Fibroblast of peridontal ligament (primary cell): ENCODE results near the gene TTBK1.

Source experiments
- DNase-seq: peaks from one replicate; pipeline ENCODE4 v3.0.0-alpha.2; 2010; ENCODE audit errors: extremely low read depth

The TTBK1 gene

DNA sequence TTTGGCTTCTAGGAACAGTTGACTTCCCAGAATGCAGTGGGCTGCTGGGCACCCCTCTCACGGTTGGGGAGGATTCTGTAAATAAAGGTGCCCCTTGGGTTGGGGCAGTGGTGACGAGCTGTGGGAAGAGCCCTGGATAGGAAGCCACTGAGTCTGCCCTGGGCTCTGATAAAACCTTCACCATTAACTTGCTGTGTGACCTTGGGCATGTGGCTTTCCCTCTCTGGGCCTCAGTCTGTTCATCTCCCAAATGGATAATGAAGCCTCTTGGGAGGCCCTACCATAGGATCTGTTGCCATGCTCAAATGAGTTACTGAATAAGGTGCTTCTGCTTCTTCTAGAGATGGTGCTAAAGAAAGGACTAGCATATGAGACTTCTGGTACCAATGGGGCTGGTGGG is 61.6 kb downstream of the TTBK1 start:
- DNase-seq: no peak

DNA sequence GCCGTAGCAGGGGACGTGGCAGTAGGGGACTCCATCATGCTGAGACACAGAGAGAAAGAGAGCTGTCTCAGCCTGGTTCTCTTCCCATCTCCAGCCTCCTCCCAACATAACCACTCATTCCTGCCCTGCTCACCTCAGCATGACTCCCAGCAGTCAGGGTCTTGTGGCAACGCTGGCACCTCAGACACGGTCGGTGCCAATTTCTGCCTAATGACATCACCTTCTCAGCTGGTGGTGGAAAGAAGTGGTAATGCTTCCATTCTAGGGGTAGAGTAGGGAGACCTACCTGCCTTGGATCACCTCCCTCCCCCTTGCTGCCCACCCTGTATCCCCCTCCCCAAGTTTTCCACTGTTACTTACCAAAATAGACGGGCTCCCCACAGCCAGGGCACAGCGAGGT is 62.8 kb downstream of the TTBK1 start:
- no peak for DNase-seq

DNA sequence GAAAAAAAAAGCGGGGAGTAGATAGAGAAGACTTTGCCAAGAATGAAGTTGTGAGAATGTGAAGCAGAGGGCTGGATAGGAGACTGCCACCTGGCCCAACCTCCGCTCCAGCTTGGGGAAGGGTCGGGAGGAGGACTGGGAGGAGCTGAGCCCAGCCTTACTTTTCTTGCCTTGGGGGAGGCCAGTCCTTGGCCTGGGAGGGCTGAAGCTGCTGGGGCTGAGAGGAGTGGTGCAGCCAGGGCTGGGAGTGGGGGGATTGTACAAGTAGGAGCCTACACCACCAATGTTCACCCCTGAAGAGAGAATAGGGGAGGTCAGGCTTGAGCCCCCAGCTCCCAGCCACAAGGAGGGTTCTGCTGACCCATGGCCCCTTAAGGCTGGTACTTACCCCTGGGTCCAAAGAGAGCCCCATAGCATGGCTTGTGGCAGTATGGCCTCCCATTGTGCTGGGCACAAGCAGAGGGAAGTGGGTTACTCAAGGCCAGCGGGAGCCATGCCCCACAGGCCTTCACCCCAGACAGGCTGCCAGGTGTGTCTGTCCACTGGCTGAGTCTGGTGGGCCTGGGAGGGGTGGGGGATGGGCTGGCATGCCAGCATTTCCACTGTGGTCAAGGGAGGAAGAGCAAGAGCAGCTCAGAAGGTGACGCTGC is 64.3 kb downstream of the TTBK1 start:
- DNase-seq: no peak

DNA sequence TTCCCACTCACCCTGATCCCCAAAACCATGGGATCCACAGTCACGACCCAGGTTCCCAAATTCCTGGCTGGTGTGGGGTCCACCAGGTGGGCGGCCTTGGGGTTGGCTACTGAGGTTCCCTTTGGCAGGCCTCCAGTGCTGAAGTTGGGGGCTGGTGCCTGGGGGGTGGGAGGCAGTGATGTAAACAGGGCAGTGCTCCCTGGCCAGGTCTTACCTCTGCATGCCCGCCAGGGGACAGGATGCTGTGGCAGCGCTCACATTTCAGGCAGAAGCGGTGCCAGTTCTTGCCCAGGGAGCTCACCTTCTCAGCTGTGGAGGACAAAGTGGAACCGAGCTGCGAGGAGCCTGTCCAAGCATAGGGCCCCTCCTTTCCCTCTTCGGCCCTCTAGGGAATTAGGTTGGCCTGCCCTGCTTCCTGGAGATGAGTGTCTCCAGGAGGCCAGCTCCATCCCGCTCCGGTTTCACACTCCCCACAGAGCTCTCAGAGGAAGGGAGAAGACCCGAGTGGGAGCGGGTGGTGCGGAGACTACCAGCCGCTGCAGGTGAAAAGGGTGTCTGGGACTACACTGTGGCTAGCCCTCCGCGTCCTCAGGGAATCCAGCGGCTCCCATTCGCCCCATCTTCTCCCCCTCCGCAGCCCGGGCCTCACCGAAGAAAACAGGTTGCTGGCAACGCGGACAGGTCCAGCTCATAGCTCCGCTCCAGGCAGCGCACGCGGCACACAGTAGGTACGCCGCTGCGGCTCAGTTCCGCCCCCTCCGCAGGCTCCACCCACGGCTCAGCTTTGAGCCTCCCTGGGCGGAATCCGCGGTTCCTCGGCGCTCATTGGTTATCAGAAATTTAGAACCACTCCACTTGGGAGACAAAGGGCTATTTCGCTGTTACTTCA is 65.1 kb downstream of the TTBK1 start, which contains the start of gene CRIP3:
Gene CRIP3, minus strand, starts transcription at position 726 of the 889 bp plus-strand sequence. Its CDS starts 34 bp downstream, at position 692.
- peak; percentile 38 for DNase-seq

DNA sequence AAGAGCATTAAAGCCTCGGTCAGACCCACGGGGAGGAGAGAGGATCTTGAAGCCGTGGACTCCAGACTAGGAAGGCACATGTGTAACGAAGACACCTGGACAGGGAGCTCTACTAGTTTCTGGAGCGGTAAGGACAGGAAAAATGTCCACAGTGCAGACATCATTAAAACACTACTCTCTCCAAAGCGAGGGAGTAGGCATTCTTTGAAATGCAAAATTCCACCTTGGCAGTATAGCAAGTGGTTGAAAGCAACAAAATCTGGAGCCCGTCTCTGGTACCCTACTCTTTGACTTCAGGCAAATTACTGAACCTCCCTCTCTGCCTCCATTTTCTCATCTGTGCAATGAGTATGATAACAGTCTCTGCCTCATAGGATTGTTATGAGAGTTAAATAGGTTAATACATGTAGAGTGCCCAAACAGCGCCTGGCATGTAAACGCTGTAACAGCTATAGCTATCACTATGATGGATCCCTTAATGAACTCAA is 65.8 kb downstream of the TTBK1 start:
- no peak for DNase-seq

DNA sequence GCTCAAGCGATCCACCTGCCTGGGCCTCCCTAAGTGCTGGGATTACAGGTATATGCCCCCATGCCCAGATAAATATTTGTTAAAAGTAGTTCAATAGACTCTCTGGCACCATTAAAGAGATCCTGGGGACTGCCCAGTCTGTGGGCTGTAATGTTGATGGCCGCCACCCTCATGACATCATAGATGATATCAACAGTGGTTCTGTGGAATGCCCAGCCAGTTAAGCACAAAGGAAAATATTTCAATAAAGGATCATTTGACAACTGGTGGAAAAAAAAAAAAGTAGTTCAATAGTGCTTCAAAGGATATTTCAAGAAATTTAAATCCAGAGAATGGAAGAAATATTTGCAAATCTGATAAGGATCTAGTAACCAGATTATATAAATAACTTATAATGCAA is 66.9 kb downstream of the TTBK1 start:
- peak; percentile 29 for DNase-seq

DNA sequence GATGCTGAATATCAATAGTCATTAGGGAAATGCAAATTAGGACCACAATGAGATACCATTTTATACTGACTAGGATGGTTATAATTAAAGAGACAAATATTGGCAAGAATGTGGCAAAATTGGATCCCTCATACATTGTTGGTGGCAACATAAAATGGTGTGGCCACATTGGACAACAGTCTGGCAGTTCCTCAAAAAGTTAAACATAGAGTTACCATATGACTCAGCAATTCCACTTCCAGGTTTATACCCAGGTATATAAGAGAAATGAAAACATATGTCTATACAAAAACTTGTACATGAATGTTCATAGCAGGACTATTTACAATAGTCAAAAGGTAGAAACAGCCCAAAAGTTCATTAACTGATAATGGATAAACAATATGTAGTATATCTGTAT is 67.3 kb downstream of the TTBK1 start:
- DNase-seq: no peak

DNA sequence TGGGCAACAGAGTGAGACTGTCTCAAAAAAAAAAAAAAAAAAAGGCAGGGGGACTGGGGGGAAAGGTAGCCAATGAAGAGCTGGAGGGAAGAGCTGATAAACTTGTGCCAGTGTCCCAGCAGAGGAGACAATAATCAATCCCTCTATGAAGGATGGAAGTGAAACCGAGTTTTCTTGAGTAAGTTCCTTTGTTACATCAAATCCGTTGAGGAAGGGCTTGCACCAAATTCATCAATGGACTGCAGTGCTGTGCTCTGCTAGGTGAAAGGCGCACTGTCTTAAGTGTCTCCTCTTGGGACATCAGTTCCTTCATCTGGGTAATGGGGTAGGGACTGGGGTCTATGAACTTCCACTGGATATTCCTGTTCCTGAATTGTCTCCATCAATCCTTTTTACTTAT is 68.4 kb downstream of the TTBK1 start:
- no peak for DNase-seq

DNA sequence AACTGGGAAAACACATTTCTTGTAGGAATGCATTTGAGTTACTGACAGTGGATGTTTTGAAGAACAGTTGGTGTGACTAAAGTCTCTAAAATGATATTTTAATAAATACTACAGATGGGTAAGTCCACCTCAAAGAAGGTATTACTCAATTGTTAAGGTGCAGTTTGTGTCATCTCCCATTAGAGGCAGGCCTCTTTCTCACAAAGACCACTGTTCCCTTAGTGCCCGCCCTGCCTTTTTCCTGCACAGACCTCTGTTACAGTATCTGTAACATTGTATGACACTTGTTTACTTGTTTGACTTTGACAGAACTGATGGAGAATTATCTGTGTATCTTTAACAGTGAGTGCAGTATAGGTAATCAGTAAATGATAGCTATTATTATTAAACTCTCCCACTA is 70.5 kb downstream of the TTBK1 start:
- no peak for DNase-seq

DNA sequence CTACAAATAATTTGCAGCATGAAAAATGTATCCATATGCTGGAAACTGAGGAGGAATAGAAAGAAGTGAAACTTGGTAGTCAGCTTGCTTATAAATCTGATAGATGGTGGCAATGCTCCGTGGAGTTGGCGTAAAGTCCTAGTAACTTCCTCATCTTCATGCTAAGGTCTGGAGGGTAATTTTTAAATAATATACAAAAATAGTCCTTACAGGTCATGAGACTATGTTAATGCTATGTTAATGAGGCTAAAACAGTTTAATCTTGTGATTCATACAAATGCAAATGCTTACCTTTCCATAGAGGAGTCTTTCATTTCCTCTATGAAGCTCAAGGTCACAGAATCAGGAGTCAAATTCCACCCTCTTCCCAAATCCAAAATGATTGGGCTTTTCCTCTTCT is 74.7 kb downstream of the TTBK1 start:
- no peak for DNase-seq

DNA sequence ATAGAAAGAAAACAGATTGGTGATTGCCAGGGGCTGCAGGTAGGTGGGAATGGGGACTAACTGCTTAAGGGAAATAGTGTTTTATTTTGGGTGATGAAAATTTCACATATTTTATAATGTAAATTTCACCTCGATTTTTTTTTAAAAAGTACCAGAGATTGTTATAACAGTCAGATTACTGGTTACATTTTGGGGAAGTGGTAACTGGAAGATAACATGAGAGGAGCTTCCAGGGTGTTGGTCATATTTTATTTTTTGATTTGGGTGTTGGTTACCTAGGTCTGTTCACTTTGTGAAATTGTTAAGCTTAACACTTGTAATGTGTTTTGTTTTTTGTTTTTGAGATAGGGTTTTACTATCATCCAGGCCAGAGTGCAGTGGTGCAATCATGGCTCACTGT is 82.6 kb downstream of the TTBK1 start:
- no peak for DNase-seq

DNA sequence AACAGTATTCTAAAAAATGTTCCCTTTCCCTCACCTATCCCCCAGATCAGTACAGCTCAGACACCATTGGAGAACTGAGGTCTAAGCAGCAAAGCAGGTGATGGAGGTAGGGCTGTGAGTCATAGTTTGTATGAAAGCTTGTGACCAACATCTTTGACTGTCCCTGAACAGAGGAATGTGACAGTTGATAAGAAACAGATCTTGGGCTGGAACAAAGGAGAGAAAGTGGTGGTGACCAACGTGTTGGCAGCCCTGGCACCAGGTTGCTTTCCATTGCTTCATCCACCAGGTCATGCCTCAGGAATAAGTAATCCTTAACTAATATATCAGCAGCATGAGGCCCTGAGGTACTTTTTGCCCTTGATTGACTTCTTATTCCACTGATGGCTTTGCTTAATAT is 85.2 kb downstream of the TTBK1 start:
- no peak for DNase-seq

DNA sequence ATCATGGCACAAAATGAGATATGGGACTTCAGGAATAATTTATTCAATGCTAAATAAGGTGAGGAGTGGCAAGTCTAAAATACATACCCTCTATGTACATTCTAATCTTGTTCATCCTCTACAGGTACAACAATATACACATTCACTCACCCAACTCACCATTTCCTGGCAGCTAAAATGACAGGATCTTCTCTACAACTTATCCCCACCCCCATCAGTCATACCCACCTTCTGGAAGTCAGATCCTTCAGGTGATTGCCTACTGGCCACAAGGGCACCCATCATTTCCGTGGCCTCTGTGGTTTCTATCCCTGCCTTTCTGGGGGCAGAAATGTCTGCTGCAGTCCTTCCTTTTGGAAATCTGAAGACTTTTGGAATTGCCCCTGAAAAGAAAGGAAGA is 88.2 kb downstream of the TTBK1 start:
- DNase-seq: no peak

DNA sequence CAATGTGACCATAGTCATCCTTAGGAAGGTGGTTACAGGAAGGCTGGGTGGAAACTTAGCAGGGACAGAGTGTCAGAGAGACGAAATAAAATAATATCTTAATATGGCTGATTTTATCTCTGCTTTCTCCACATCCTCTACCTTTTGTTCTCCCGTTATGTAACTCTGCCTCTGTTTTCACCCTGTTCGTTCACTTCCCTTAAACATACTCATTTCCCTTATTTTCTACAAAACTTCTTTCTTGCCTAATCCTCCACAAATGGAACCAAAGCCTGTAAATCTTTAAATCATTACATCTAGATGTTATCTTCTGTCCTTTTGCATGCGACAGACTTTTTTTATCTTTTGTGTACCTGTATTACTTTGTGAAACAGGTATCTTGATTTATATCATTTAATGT is 88.6 kb downstream of the TTBK1 start:
- DNase-seq: no peak

DNA sequence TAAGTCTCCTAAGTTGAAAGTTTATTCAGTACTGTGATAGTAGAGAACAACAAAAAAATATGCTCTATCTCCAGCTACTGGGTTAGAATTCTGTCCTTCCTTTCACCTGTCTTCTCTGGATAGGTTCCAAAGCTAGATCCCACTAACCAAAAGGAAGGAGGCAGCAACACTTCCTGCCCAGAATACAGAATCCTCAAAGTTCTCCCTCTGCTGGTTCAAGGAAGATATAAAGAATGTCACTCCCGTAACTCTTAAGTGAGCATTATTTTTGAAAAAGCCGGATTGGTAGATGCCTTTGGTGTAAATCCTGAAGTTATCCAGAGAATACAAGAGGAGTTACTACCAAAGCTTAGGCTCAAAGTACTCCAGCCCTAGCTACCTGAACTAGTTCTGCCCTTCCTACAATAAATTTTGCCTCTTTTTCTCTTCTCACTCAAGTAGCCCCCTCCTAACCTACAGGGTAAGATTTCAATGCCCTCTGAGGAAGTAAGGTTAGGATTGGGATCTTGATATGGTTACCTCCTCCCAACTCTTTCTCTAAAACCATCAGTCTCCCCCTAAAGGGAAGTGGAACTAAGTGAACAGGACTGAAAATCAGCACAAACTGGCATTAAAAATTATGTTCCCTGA is 91.3 kb downstream of the TTBK1 start:
- peak; percentile 76 for DNase-seq

DNA sequence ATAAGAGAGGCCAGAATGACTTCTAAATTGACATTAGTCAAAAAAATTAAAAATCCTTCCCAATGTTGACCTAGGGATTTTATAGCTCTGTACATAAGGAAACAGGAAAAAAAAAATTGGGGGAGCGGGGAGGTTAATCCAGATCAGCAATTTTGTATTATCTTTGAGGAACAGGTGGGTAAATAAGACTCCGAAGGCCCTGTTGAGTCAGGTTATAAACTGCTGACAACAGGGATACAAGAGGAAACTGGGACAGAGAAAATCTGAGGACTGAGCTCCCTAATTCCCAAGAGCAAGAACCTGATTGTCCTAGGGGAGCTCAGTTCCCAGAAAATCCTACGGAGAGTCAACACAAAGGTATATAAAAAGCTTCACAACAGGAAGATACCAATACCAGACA is 92.2 kb downstream of the TTBK1 start:
- DNase-seq: no peak

DNA sequence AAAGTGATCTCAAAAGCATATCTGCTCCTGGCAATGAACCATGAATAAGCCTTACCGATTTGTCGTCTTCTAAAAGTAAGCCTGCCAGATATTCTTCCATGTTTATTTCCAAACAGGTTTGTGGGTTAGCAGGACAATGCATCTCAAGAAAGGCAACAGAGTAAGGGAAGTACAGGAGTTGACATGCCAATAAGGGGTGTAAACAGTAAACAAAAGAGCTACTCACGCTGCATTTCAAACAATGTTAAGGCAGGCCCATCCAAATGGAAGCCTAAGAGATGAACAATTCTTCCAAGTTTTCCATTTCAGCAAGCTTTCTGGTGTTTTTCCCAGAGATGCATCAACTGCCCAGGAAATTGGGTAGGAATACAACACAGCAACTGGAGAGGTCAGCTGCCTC is 93.1 kb downstream of the TTBK1 start:
- peak; percentile 2 for DNase-seq
